ENCODE measurements around the gene SLC25A27.

DNA sequence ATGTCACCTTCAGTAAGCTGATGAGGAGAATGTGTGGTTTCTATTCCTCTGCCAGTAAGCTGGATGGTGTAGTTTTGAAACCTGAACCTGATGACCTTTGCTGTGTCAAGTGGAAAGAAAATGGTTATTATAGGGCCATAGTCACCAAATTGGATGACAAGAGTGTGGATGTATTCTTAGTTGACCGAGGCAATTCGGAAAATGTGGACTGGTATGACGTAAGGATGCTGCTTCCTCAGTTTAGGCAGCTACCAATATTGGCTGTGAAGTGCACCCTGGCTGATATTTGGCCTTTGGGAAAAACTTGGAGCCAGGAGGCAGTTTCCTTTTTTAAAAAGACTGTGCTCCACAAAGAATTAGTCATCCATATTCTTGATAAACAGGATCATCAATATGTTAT lies 36.9 kb downstream of the SLC25A27 start:
- TF ChIP-seq, protein P1, sequence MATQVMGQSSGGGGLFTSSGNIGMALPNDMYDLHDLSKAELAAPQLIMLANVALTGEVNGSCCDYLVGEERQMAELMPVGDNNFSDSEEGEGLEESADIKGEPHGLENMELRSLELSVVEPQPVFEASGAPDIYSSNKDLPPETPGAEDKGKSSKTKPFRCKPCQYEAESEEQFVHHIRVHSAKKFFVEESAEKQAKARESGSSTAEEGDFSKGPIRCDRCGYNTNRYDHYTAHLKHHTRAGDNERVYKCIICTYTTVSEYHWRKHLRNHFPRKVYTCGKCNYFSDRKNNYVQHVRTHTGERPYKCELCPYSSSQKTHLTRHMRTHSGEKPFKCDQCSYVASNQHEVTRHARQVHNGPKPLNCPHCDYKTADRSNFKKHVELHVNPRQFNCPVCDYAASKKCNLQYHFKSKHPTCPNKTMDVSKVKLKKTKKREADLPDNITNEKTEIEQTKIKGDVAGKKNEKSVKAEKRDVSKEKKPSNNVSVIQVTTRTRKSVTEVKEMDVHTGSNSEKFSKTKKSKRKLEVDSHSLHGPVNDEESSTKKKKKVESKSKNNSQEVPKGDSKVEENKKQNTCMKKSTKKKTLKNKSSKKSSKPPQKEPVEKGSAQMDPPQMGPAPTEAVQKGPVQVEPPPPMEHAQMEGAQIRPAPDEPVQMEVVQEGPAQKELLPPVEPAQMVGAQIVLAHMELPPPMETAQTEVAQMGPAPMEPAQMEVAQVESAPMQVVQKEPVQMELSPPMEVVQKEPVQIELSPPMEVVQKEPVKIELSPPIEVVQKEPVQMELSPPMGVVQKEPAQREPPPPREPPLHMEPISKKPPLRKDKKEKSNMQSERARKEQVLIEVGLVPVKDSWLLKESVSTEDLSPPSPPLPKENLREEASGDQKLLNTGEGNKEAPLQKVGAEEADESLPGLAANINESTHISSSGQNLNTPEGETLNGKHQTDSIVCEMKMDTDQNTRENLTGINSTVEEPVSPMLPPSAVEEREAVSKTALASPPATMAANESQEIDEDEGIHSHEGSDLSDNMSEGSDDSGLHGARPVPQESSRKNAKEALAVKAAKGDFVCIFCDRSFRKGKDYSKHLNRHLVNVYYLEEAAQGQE (IDR thresholded peaks at IDR 0.05), result no peak
- TF ChIP-seq ZNF302 (CRISPR knock-in tag; IDR thresholded peaks at IDR 0.05) (no peak), USF2 (IDR thresholded peaks at IDR 0.05) (no peak), POLR2A (IDR thresholded peaks at IDR 0.05; ENCODE audit: low read length) (no peak), POLR2AphosphoS2 (conservative IDR thresholded peaks at IDR 0.05; ENCODE audit: low read length) (no peak), ESRRA (IDR thresholded peaks at IDR 0.05; ENCODE audit: borderline replicate concordance, low read length) (no peak), JUNB (IDR thresholded peaks at IDR 0.05) (no peak), RARB (CRISPR knock-in tag; IDR thresholded peaks at IDR 0.05) (no peak), TP53 (CRISPR knock-in tag; IDR thresholded peaks at IDR 0.05) (no peak), CHD4 (IDR thresholded peaks at IDR 0.05; ENCODE audit: borderline replicate concordance) (no peak), CHD2 (IDR thresholded peaks at IDR 0.05; ENCODE audit: low read length, partially characterized antibody) (no peak)
- TF ChIP-seq, protein P2, sequence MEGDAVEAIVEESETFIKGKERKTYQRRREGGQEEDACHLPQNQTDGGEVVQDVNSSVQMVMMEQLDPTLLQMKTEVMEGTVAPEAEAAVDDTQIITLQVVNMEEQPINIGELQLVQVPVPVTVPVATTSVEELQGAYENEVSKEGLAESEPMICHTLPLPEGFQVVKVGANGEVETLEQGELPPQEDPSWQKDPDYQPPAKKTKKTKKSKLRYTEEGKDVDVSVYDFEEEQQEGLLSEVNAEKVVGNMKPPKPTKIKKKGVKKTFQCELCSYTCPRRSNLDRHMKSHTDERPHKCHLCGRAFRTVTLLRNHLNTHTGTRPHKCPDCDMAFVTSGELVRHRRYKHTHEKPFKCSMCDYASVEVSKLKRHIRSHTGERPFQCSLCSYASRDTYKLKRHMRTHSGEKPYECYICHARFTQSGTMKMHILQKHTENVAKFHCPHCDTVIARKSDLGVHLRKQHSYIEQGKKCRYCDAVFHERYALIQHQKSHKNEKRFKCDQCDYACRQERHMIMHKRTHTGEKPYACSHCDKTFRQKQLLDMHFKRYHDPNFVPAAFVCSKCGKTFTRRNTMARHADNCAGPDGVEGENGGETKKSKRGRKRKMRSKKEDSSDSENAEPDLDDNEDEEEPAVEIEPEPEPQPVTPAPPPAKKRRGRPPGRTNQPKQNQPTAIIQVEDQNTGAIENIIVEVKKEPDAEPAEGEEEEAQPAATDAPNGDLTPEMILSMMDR (IDR thresholded peaks at IDR 0.05), result no peak
